HEK293 (cell line): ENCODE data around the gene KANSL1.

ENCODE experiments used
- EGR2 ChIP-seq: fragments of 450-650 bp; formaldehyde crosslinking; IDR thresholded peaks from 2 replicates; pipeline ENCODE4 v1.5.1; 2016; ENCODE audit warnings: low read depth, missing biosample characterization, missing genetic modification characterization
- GFI1B ChIP-seq: fragments of 450-650 bp; formaldehyde crosslinking; IDR thresholded peaks from 2 replicates; pipeline ENCODE4 v1.5.1; 2016; ENCODE audit warnings: missing biosample characterization, missing genetic modification characterization
- GLI2 ChIP-seq: fragments of 450-650 bp; formaldehyde crosslinking; IDR thresholded peaks from 2 replicates; pipeline ENCODE4; 2017; ENCODE audit warnings: missing biosample characterization, missing genetic modification characterization, low read depth, borderline replicate concordance
- RBAK ChIP-seq: fragments of 450-650 bp; formaldehyde crosslinking; IDR thresholded peaks from 2 replicates; pipeline ENCODE4 v1.5.1; 2016; ENCODE audit warnings: missing biosample characterization, missing genetic modification characterization
- TRIM28 ChIP-seq: IDR thresholded peaks from 2 replicates; pipeline ENCODE4 v1.6.1; 2011; ENCODE audit warnings: low read length, control low read depth, borderline replicate concordance
- ZBTB1 ChIP-seq: fragments of 450-650 bp; formaldehyde crosslinking; IDR thresholded peaks from 2 replicates; pipeline ENCODE4 v1.5.1; 2016; ENCODE audit warnings: missing biosample characterization, missing genetic modification characterization
- ZBTB21 ChIP-seq: fragments of 450-650 bp; formaldehyde crosslinking; IDR thresholded peaks from 2 replicates; pipeline ENCODE4 v1.5.1; 2017; ENCODE audit warnings: missing biosample characterization, missing genetic modification characterization
- ZNF132 ChIP-seq: fragments of 450-650 bp; formaldehyde crosslinking; IDR thresholded peaks from 2 replicates; pipeline ENCODE4 v1.5.1; 2017; ENCODE audit warnings: missing biosample characterization, missing genetic modification characterization, borderline replicate concordance
- ZNF16 ChIP-seq: fragments of 450-650 bp; formaldehyde crosslinking; IDR thresholded peaks from 2 replicates; pipeline ENCODE4 v1.5.1; 2016; ENCODE audit warnings: low read depth, missing biosample characterization, missing genetic modification characterization
- ZNF211 ChIP-seq: fragments of 450-650 bp; formaldehyde crosslinking; IDR thresholded peaks from 2 replicates; pipeline ENCODE4 v1.5.1; 2016; ENCODE audit warnings: low read depth, missing biosample characterization, missing genetic modification characterization
- ZNF24 ChIP-seq: fragments of 450-650 bp; formaldehyde crosslinking; IDR thresholded peaks from 2 replicates; pipeline ENCODE4 v1.5.1; 2016; ENCODE audit warnings: missing biosample characterization, missing genetic modification characterization
- ZNF302 ChIP-seq: fragments of 450-650 bp; formaldehyde crosslinking; IDR thresholded peaks from 2 replicates; pipeline ENCODE4 v1.5.1; 2016; ENCODE audit warnings: missing biosample characterization, missing genetic modification characterization, low read depth
- ZNF394 ChIP-seq: fragments of 450-650 bp; formaldehyde crosslinking; IDR thresholded peaks from 2 replicates; pipeline ENCODE4 v1.5.1; 2016; ENCODE audit warnings: missing biosample characterization, missing genetic modification characterization, mild to moderate bottlenecking, moderate library complexity, borderline replicate concordance
- ZNF404 ChIP-seq: fragments of 450-650 bp; formaldehyde crosslinking; IDR thresholded peaks from 2 replicates; pipeline ENCODE4 v1.5.1; 2017; ENCODE audit warnings: missing biosample characterization, missing genetic modification characterization
- ZNF514 ChIP-seq: fragments of 450-650 bp; formaldehyde crosslinking; IDR thresholded peaks from 2 replicates; pipeline ENCODE4 v1.5.1; 2016; ENCODE audit warnings: missing biosample characterization, missing genetic modification characterization
- ZNF558 ChIP-seq: fragments of 450-650 bp; formaldehyde crosslinking; IDR thresholded peaks from 2 replicates; pipeline ENCODE4 v1.5.1; 2016; ENCODE audit warnings: missing biosample characterization, missing genetic modification characterization
- ZNF596 ChIP-seq: fragments of 450-650 bp; IDR thresholded peaks from 2 replicates; pipeline ENCODE4 v1.5.0; 2018; ENCODE audit warnings: missing biosample characterization, mild to moderate bottlenecking, missing genetic modification characterization, moderate library complexity
- ZNF623 ChIP-seq: fragments of 450-650 bp; formaldehyde crosslinking; IDR thresholded peaks from 2 replicates; pipeline ENCODE4 v1.5.1; 2016; ENCODE audit warnings: missing biosample characterization, missing genetic modification characterization
- TF ChIP-seq, protein P1 (sequence below): fragments of 450-650 bp; formaldehyde crosslinking; IDR thresholded peaks from 2 replicates; pipeline ENCODE4 v1.5.1; 2016; ENCODE audit warnings: missing biosample characterization, missing genetic modification characterization
- TF ChIP-seq, protein P2 (sequence below): fragments of 450-650 bp; formaldehyde crosslinking; IDR thresholded peaks from 2 replicates; pipeline ENCODE4 v1.5.1; 2016; ENCODE audit warnings: missing biosample characterization, missing genetic modification characterization
- TF ChIP-seq, protein P3 (sequence below): fragments of 450-650 bp; formaldehyde crosslinking; IDR thresholded peaks from 2 replicates; pipeline ENCODE4; 2016; ENCODE audit warnings: missing biosample characterization, missing genetic modification characterization
- TF ChIP-seq, protein P4 (sequence below): fragments of 450-650 bp; formaldehyde crosslinking; IDR thresholded peaks from 2 replicates; pipeline ENCODE4 v1.5.1; 2016; ENCODE audit warnings: missing biosample characterization, missing genetic modification characterization
- TF ChIP-seq, protein P5 (sequence below): fragments of 450-650 bp; formaldehyde crosslinking; IDR thresholded peaks from 2 replicates; pipeline ENCODE4 v1.5.1; 2016; ENCODE audit warnings: missing biosample characterization, missing genetic modification characterization
- TF ChIP-seq, protein P6 (sequence below): fragments of 450-650 bp; formaldehyde crosslinking; IDR thresholded peaks from 2 replicates; pipeline ENCODE4 v1.5.1; 2016; ENCODE audit warnings: missing biosample characterization, missing genetic modification characterization
- TF ChIP-seq, protein P7 (sequence below): fragments of 450-650 bp; formaldehyde crosslinking; conservative IDR thresholded peaks from 2 replicates; pipeline ENCODE4 v1.5.1; 2016; ENCODE audit warnings: low read depth, missing biosample characterization, missing genetic modification characterization

KANSL1 gene

DNA sequence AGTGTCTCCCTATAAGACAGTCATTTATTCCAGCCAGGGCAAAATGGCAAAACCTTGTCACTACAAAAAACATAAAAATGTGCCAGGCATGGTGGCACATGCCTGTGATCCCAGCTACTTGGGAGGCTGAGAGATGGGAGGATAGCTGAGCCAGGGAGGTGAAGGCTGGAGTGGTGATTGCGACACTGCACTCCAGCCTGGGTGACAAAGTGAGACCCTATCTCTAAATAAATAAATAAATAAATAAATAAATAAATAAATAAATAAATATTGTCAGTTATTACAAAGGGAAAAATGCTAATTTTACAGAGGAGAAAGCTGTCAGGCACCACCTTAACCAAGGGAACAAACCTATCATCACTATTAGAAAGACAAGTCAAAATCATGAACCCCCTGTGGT is 118.7 kb downstream of the KANSL1 start (continued):
- TF ChIP-seq, protein P1, sequence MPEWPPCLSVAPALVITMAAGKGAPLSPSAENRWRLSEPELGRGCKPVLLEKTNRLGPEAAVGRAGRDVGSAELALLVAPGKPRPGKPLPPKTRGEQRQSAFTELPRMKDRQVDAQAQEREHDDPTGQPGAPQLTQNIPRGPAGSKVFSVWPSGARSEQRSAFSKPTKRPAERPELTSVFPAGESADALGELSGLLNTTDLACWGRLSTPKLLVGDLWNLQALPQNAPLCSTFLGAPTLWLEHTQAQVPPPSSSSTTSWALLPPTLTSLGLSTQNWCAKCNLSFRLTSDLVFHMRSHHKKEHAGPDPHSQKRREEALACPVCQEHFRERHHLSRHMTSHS (tag by site-specific recombination): no peak
- TF ChIP-seq, protein P2, sequence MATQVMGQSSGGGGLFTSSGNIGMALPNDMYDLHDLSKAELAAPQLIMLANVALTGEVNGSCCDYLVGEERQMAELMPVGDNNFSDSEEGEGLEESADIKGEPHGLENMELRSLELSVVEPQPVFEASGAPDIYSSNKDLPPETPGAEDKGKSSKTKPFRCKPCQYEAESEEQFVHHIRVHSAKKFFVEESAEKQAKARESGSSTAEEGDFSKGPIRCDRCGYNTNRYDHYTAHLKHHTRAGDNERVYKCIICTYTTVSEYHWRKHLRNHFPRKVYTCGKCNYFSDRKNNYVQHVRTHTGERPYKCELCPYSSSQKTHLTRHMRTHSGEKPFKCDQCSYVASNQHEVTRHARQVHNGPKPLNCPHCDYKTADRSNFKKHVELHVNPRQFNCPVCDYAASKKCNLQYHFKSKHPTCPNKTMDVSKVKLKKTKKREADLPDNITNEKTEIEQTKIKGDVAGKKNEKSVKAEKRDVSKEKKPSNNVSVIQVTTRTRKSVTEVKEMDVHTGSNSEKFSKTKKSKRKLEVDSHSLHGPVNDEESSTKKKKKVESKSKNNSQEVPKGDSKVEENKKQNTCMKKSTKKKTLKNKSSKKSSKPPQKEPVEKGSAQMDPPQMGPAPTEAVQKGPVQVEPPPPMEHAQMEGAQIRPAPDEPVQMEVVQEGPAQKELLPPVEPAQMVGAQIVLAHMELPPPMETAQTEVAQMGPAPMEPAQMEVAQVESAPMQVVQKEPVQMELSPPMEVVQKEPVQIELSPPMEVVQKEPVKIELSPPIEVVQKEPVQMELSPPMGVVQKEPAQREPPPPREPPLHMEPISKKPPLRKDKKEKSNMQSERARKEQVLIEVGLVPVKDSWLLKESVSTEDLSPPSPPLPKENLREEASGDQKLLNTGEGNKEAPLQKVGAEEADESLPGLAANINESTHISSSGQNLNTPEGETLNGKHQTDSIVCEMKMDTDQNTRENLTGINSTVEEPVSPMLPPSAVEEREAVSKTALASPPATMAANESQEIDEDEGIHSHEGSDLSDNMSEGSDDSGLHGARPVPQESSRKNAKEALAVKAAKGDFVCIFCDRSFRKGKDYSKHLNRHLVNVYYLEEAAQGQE (tag by site-specific recombination): peak; percentile 73
- TF ChIP-seq ZNF558 (peak; percentile 85), ZNF211 (tag by site-specific recombination) (no peak), ZBTB1 (0 out of 2 replicates have a peak, but pooled peaks have one; percentile 63), GLI2 (no peak; the same call in 1 of the 2 replicates), ZNF404 (tag by site-specific recombination) (peak; percentile 88; the same call in 1 of the 2 replicates), ZNF302 (tag by site-specific recombination) (no peak), ZNF16 (tag by site-specific recombination) (no peak), TRIM28 (no peak), ZNF514 (tag by site-specific recombination) (0 out of 2 replicates have a peak, but pooled peaks have one; percentile 30), RBAK (tag by site-specific recombination) (0 out of 2 replicates have a peak, but pooled peaks have one; percentile 55), ZNF132 (no peak), ZNF24 (tag by site-specific recombination) (no peak), ZNF394 (tag by site-specific recombination) (peak; percentile 97), ZBTB21 (peak; percentile 68), ZNF596 (tag by site-specific recombination) (no peak), EGR2 (tag by site-specific recombination) (no peak), ZNF623 (tag by site-specific recombination) (peak; percentile 83), GFI1B (peak; percentile 33; the same call in 1 of the 2 replicates)
- TF ChIP-seq, protein P3, sequence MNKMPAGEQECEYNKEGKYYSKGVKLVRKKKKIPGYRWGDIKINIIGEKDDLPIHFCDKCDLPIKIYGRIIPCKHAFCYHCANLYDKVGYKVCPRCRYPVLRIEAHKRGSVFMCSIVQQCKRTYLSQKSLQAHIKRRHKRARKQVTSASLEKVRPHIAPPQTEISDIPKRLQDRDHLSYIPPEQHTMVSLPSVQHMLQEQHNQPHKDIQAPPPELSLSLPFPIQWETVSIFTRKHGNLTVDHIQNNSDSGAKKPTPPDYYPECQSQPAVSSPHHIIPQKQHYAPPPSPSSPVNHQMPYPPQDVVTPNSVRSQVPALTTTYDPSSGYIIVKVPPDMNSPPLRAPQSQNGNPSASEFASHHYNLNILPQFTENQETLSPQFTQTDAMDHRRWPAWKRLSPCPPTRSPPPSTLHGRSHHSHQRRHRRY (tag by site-specific recombination): no peak
- TF ChIP-seq, protein P4, sequence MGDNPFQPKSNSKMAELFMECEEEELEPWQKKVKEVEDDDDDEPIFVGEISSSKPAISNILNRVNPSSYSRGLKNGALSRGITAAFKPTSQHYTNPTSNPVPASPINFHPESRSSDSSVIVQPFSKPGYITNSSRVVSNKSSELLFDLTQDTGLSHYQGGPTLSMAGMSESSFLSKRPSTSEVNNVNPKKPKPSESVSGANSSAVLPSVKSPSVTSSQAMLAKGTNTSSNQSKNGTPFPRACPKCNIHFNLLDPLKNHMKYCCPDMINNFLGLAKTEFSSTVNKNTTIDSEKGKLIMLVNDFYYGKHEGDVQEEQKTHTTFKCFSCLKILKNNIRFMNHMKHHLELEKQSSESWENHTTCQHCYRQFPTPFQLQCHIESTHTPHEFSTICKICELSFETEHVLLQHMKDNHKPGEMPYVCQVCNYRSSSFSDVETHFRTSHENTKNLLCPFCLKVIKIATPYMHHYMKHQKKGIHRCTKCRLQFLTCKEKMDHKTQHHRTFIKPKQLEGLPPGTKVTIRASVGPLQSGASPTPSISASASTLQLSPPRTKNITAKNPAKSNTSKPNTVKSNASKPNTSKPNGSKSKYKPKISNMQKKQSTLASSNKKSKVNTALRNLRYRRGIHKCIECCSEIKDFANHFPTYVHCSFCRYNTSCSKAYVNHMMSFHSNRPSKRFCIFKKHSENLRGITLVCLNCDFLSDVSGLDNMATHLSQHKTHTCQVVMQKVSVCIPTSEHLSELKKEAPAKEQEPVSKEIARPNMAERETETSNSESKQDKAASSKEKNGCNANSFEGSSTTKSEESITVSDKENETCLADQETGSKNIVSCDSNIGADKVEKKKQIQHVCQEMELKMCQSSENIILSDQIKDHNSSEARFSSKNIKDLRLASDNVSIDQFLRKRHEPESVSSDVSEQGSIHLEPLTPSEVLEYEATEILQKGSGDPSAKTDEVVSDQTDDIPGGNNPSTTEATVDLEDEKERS (tag by site-specific recombination): no peak
- TF ChIP-seq, protein P5, sequence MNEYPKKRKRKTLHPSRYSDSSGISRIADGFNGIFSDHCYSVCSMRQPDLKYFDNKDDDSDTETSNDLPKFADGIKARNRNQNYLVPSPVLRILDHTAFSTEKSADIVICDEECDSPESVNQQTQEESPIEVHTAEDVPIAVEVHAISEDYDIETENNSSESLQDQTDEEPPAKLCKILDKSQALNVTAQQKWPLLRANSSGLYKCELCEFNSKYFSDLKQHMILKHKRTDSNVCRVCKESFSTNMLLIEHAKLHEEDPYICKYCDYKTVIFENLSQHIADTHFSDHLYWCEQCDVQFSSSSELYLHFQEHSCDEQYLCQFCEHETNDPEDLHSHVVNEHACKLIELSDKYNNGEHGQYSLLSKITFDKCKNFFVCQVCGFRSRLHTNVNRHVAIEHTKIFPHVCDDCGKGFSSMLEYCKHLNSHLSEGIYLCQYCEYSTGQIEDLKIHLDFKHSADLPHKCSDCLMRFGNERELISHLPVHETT (tag by site-specific recombination): peak; percentile 58; the same call in 1 of the 2 replicates
- TF ChIP-seq, protein P6, sequence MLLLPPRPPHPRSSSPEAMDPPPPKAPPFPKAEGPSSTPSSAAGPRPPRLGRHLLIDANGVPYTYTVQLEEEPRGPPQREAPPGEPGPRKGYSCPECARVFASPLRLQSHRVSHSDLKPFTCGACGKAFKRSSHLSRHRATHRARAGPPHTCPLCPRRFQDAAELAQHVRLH (tag by site-specific recombination): no peak
- TF ChIP-seq, protein P7, sequence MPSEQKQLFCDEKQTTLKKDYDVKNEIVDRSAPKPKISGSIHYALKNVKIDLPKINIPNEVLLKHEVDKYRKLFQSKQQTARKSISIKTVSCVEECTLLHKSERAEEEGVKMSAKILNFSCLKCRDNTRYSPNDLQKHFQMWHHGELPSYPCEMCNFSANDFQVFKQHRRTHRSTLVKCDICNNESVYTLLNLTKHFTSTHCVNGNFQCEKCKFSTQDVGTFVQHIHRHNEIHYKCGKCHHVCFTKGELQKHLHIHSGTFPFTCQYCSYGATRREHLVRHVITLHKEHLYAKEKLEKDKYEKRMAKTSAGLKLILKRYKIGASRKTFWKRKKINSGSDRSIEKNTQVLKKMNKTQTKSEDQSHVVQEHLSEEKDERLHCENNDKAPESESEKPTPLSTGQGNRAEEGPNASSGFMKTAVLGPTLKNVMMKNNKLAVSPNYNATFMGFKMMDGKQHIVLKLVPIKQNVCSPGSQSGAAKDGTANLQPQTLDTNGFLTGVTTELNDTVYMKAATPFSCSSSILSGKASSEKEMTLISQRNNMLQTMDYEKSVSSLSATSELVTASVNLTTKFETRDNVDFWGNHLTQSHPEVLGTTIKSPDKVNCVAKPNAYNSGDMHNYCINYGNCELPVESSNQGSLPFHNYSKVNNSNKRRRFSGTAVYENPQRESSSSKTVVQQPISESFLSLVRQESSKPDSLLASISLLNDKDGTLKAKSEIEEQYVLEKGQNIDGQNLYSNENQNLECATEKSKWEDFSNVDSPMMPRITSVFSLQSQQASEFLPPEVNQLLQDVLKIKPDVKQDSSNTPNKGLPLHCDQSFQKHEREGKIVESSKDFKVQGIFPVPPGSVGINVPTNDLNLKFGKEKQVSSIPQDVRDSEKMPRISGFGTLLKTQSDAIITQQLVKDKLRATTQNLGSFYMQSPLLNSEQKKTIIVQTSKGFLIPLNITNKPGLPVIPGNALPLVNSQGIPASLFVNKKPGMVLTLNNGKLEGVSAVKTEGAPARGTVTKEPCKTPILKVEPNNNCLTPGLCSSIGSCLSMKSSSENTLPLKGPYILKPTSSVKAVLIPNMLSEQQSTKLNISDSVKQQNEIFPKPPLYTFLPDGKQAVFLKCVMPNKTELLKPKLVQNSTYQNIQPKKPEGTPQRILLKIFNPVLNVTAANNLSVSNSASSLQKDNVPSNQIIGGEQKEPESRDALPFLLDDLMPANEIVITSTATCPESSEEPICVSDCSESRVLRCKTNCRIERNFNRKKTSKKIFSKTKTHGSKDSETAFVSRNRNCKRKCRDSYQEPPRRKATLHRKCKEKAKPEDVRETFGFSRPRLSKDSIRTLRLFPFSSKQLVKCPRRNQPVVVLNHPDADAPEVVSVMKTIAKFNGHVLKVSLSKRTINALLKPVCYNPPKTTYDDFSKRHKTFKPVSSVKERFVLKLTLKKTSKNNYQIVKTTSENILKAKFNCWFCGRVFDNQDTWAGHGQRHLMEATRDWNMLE (tag by site-specific recombination): peak; percentile 96
